ENCODE measurements around the gene CDKN1C.

DNA sequence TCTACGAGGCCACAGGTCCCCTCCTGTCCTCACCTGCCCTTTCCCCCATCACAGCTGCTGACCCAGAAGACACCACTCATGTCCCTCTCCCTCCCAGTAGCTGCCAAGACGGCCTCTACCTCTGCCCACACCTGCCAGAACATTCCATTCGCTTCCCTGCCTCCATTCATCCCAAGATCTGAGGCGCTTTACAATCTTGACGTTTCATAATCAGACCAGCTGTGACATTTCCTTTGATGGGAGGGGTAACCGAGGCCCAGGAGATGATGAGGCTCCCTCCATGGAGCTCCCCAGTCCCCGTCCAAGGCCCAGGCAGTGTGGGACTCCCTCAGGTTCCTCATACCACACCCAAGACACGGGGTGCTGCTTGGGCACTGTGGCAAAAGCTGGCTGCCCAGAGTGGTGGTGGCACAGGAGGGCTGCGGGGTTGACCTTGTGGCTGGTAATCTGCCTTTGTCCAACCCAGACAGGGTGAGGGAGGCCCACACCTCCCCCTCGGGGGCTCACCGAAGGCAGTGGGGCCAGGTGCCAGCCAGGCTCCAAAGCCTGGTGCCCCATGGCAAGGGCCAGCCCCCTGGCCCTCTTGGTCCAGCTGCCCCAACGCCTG is 26.3 kb upstream of the CDKN1C start:
- TF ChIP-seq, protein P1, sequence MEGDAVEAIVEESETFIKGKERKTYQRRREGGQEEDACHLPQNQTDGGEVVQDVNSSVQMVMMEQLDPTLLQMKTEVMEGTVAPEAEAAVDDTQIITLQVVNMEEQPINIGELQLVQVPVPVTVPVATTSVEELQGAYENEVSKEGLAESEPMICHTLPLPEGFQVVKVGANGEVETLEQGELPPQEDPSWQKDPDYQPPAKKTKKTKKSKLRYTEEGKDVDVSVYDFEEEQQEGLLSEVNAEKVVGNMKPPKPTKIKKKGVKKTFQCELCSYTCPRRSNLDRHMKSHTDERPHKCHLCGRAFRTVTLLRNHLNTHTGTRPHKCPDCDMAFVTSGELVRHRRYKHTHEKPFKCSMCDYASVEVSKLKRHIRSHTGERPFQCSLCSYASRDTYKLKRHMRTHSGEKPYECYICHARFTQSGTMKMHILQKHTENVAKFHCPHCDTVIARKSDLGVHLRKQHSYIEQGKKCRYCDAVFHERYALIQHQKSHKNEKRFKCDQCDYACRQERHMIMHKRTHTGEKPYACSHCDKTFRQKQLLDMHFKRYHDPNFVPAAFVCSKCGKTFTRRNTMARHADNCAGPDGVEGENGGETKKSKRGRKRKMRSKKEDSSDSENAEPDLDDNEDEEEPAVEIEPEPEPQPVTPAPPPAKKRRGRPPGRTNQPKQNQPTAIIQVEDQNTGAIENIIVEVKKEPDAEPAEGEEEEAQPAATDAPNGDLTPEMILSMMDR (IDR thresholded peaks at IDR 0.05) = no peak
- no peak for TF ChIP-seq POLR2AphosphoS5 (IDR thresholded peaks at IDR 0.05)
